ENCODE results near the gene TFDP1.

GRCh38 chr13:113576597-113576996, 8.0 kb upstream of the TFDP1 start:
- TF ChIP-seq, protein P1, sequence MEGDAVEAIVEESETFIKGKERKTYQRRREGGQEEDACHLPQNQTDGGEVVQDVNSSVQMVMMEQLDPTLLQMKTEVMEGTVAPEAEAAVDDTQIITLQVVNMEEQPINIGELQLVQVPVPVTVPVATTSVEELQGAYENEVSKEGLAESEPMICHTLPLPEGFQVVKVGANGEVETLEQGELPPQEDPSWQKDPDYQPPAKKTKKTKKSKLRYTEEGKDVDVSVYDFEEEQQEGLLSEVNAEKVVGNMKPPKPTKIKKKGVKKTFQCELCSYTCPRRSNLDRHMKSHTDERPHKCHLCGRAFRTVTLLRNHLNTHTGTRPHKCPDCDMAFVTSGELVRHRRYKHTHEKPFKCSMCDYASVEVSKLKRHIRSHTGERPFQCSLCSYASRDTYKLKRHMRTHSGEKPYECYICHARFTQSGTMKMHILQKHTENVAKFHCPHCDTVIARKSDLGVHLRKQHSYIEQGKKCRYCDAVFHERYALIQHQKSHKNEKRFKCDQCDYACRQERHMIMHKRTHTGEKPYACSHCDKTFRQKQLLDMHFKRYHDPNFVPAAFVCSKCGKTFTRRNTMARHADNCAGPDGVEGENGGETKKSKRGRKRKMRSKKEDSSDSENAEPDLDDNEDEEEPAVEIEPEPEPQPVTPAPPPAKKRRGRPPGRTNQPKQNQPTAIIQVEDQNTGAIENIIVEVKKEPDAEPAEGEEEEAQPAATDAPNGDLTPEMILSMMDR (IDR thresholded peaks at IDR 0.05) = no peak
- TF ChIP-seq POLR2A (IDR thresholded peaks at IDR 0.05) = no peak

All from thyroid gland (tissue), 4 donors.